Measurements from ENCODE around the gene TP73. TPM values are rescaled to one million over a fixed set of nuclear protein-coding genes. Genes with fewer than 3 reads are reported as not detected.

TP73 gene
- total RNA-seq, 1 experiment from 2014 or later: 11.9 TPM

GRCh38 chr1:3657096-3657475 is 4.8 kb downstream of the TP73 start:
- BruUV-seq (replicated peaks): no TSS peak
- no peak overlapping the region for H3K4me3 Mint-ChIP-seq (ENCODE audit: unreplicated experiment)
- Histone ChIP-seq H3K4me1 (0 out of 2 replicates have a peak, but pooled peaks cover 5% of the 10 kb centered on the region), H3K4me3 (ENCODE audit: low read depth, low read length) (no peak overlapping the region), H3K9me3 (no peaks in the 10 kb centered on the region), H3K36me3 (ENCODE audit: control insufficient read depth, insufficient read depth, low read length) (no peaks in the 10 kb centered on the region), H3K27me3 (replicated peaks; ENCODE audit: control insufficient read depth, insufficient read depth, low read length) (no peaks in the 10 kb centered on the region)
- no peak for TF ChIP-seq CTCF (IDR thresholded peaks at IDR 0.05; ENCODE audit: insufficient read depth in 1 of 2, low read depth in 1 of 2, low read length in 1 of 2, severe bottlenecking in 1 of 2, unreplicated experiment in 1 of 2)
- H3K4me1 Mint-ChIP-seq (ENCODE audit: low read depth, unreplicated experiment): no peaks in the 10 kb centered on the region
- ChIA-PET POLR2A (no interaction called here), CTCF (no interaction called here)
- H3K27me3 Mint-ChIP-seq (ENCODE audit: insufficient read depth, unreplicated experiment): no peaks in the 10 kb centered on the region
- H3K9me3 Mint-ChIP-seq (ENCODE audit: unreplicated experiment): no peaks in the 10 kb centered on the region
- H3K27ac Mint-ChIP-seq (ENCODE audit: unreplicated experiment): no peak overlapping the region
- intact Hi-C loops (cut with micrococcal nuclease; ENCODE audit: unreplicated experiment): no loop called here
- DNase-seq: no peak
- H3K36me3 Mint-ChIP-seq (ENCODE audit: insufficient read depth, unreplicated experiment): peaks cover 10% of the 10 kb centered on the region

- no TSS peak for BruUV-seq (replicated peaks)
- no peaks in the 10 kb centered on the region for H3K4me1 Mint-ChIP-seq (ENCODE audit: low read depth, unreplicated experiment)
- H3K4me1 ChIP-seq: 0 out of 2 replicates have a peak, but pooled peaks cover 5% of the 10 kb centered on the region
- POLR2A ChIA-PET: no interaction called here
- no peaks in the 10 kb centered on the region for H3K27me3 ChIP-seq (replicated peaks; ENCODE audit: control insufficient read depth, insufficient read depth, low read length)
- no peak for TF ChIP-seq CTCF (IDR thresholded peaks at IDR 0.05; ENCODE audit: insufficient read depth in 1 of 2, low read depth in 1 of 2, low read length in 1 of 2, severe bottlenecking in 1 of 2, unreplicated experiment in 1 of 2)
- no peak overlapping the region for H3K4me3 Mint-ChIP-seq (ENCODE audit: unreplicated experiment)
- CTCF ChIA-PET: no interaction called here
- intact Hi-C loops (cut with micrococcal nuclease; ENCODE audit: unreplicated experiment): no loop called here
- no peak overlapping the region for H3K4me3 ChIP-seq (ENCODE audit: low read depth, low read length)
- H3K36me3 ChIP-seq (ENCODE audit: control insufficient read depth, insufficient read depth, low read length): no peaks in the 10 kb centered on the region
- no peaks in the 10 kb centered on the region for H3K9me3 Mint-ChIP-seq (ENCODE audit: unreplicated experiment)
- no peak overlapping the region for H3K27ac Mint-ChIP-seq (ENCODE audit: unreplicated experiment)
- peaks cover 10% of the 10 kb centered on the region for H3K36me3 Mint-ChIP-seq (ENCODE audit: insufficient read depth, unreplicated experiment)
- H3K9me3 ChIP-seq: no peaks in the 10 kb centered on the region
- no peaks in the 10 kb centered on the region for H3K27me3 Mint-ChIP-seq (ENCODE audit: insufficient read depth, unreplicated experiment)
- no peak for DNase-seq
Observed at GRCh38 chr1:3657578-3658230, 5.4 kb downstream of the TP73 start.

- no peak for TF ChIP-seq CTCF (IDR thresholded peaks at IDR 0.05; ENCODE audit: insufficient read depth in 1 of 2, low read depth in 1 of 2, low read length in 1 of 2, severe bottlenecking in 1 of 2, unreplicated experiment in 1 of 2)
- H3K36me3 ChIP-seq (ENCODE audit: control insufficient read depth, insufficient read depth, low read length): no peaks in the 10 kb centered on the region
- POLR2A ChIA-PET: no interaction called here
- H3K4me3 ChIP-seq (ENCODE audit: low read depth, low read length): no peak overlapping the region
- CTCF ChIA-PET: no interaction called here
- no peak overlapping the region for H3K27ac Mint-ChIP-seq (ENCODE audit: unreplicated experiment)
- no peaks in the 10 kb centered on the region for H3K9me3 ChIP-seq
- no peaks in the 10 kb centered on the region for H3K9me3 Mint-ChIP-seq (ENCODE audit: unreplicated experiment)
- H3K4me1 Mint-ChIP-seq (ENCODE audit: low read depth, unreplicated experiment): no peaks in the 10 kb centered on the region
- DNase-seq: no peak
- peaks cover 10% of the 10 kb centered on the region for H3K36me3 Mint-ChIP-seq (ENCODE audit: insufficient read depth, unreplicated experiment)
- H3K27me3 ChIP-seq (replicated peaks; ENCODE audit: control insufficient read depth, insufficient read depth, low read length): no peaks in the 10 kb centered on the region
- no peaks in the 10 kb centered on the region for H3K27me3 Mint-ChIP-seq (ENCODE audit: insufficient read depth, unreplicated experiment)
- H3K4me1 ChIP-seq: 0 out of 2 replicates have a peak, but pooled peaks cover 5% of the 10 kb centered on the region
- no TSS peak for BruUV-seq (replicated peaks)
- no peak overlapping the region for H3K4me3 Mint-ChIP-seq (ENCODE audit: unreplicated experiment)
- intact Hi-C loops (cut with micrococcal nuclease; ENCODE audit: unreplicated experiment): no loop called here
Observed at GRCh38 chr1:3658231-3658615, 5.9 kb downstream of the TP73 start.
